ENCODE data around the gene DHRS7B.
"Not testable (repeated sequence)": the region's sequence is repeated elsewhere in the genome, so short reads cannot be mapped to it uniquely, and the experiment has no call there.

DHRS7B gene

GRCh38 chr17:21186399-21187187, 59.8 kb downstream of the DHRS7B start:
- DNase-seq = no peak

GRCh38 chr17:21189361-21189760, 62.6 kb downstream of the DHRS7B start:
- DNase-seq = no peak

GRCh38 chr17:21190078-21190477, 63.3 kb downstream of the DHRS7B start:
- DNase-seq = no peak

- no peak for DNase-seq
Observed at GRCh38 chr17:21191698-21192097, 64.9 kb downstream of the DHRS7B start.

- not testable (repeated sequence) for DNase-seq
Observed at GRCh38 chr17:21192414-21192813, 65.7 kb downstream of the DHRS7B start.

- DNase-seq = no peak
Observed at GRCh38 chr17:21193031-21193430, 66.3 kb downstream of the DHRS7B start.

GRCh38 chr17:21194226-21194625, 67.5 kb downstream of the DHRS7B start:
- no peak for DNase-seq

GRCh38 chr17:21194703-21195102, 67.9 kb downstream of the DHRS7B start:
- DNase-seq = no peak

- DNase-seq = no peak
Observed at GRCh38 chr17:21196126-21196525, 69.4 kb downstream of the DHRS7B start.

GRCh38 chr17:21198411-21198810, 71.6 kb downstream of the DHRS7B start:
- no peak for DNase-seq

- DNase-seq = no peak
Observed at GRCh38 chr17:21199311-21199710, 72.5 kb downstream of the DHRS7B start.

- DNase-seq = no peak
Observed at GRCh38 chr17:21199856-21200255, 73.1 kb downstream of the DHRS7B start.

GRCh38 chr17:21200590-21201297, 74.0 kb downstream of the DHRS7B start:
- DNase-seq = no peak

- DNase-seq = no peak
Observed at GRCh38 chr17:21201298-21201595, 74.5 kb downstream of the DHRS7B start.

- no peak for DNase-seq
Observed at GRCh38 chr17:21201874-21202273, 75.1 kb downstream of the DHRS7B start.

- DNase-seq = no peak
Observed at GRCh38 chr17:21202512-21202911, 75.7 kb downstream of the DHRS7B start.

GRCh38 chr17:21204935-21205334, 78.2 kb downstream of the DHRS7B start:
- no peak for DNase-seq

GRCh38 chr17:21208352-21208751, 81.6 kb downstream of the DHRS7B start:
- no peak for DNase-seq

- no peak for DNase-seq
Observed at GRCh38 chr17:21209511-21210175, 82.9 kb downstream of the DHRS7B start.

GRCh38 chr17:21210411-21211076, 83.8 kb downstream of the DHRS7B start:
- no peak for DNase-seq

GRCh38 chr17:21211825-21212479, 85.2 kb downstream of the DHRS7B start:
- DNase-seq = no peak

GRCh38 chr17:21212826-21213637, 86.3 kb downstream of the DHRS7B start:
- no peak for DNase-seq

Data from NCI-H526 treated with DMSO at 0.1 percent for 48 hours (cell line).